WI38 (cell line): ENCODE data around the gene BANF1.

Source experiments
- H3K4me3 ChIP-seq: 2 replicates; pipeline ENCODE4 v1.5.1; 2011; ENCODE audit warnings: low read depth, mild to moderate bottlenecking, control low read depth, low read length
- CTCF ChIP-seq: IDR thresholded peaks from 2 replicates; pipeline ENCODE4 v1.5.1; 2012; ENCODE audit warnings: low read depth, mild to moderate bottlenecking, control low read depth, low read length

The BANF1 gene

GRCh38 chr11:66012371-66012945, 10.2 kb downstream of the BANF1 start:
- no peak overlapping the region for H3K4me3 ChIP-seq
- no peak for TF ChIP-seq CTCF

DNA sequence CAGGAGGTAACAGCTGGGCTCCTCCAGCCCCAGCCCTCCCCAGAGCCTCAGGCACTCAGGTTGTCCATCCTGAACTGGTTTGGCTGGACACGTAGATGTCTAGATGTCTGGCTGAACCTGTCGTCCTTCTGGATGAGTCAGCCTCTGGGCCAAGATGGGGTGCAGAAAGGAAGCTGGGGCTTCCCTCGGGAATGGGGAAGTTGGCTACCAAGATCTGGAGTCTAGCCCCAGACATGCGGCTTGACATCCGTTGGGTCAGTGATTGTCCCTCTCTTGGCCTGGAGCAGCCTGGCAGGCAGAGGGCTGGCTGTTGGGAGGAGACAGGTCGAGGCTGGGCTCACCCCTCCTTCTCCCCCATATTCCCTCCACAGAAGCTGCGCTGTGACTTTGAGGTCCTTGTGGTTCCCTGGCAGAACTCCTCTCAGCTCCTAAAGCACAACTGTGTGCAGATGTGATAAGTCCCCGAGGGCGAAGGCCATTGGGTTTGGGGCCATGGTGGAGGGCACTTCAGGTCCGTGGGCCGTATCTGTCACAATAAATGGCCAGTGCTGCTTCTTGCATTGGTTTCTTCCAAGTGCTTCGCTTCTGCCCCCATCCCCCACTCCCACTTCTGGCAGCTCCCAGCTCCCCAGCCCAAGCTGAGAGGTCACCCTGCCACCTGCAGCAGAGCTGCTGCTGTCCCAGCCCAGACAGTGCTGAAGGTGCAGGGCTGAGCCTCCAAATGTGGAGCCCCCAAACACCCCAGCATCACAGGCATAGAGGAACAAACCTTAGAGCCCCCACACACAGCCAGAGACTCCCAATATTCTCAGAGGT, 10.9 kb downstream of the BANF1 start:
- no peak for TF ChIP-seq CTCF
- no peak overlapping the region for H3K4me3 ChIP-seq

DNA sequence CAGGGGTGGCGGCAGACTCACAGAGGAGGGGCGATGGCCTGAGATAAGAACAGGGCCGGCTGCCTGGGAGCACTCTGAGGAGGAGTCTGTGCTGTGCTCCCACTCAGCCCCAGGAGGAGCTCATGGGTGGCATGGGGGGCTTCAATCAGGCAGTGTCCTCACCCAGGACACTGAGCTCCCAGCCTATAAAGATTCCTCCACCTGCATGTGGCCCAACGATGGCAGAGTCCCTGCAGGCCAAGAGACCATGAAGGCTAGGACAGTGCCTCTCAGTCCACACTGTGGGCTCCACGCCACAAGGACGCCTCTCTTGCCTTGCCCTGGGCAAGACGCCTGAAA, 11.4 kb downstream of the BANF1 start:
- no peak overlapping the region for H3K4me3 ChIP-seq

DNA sequence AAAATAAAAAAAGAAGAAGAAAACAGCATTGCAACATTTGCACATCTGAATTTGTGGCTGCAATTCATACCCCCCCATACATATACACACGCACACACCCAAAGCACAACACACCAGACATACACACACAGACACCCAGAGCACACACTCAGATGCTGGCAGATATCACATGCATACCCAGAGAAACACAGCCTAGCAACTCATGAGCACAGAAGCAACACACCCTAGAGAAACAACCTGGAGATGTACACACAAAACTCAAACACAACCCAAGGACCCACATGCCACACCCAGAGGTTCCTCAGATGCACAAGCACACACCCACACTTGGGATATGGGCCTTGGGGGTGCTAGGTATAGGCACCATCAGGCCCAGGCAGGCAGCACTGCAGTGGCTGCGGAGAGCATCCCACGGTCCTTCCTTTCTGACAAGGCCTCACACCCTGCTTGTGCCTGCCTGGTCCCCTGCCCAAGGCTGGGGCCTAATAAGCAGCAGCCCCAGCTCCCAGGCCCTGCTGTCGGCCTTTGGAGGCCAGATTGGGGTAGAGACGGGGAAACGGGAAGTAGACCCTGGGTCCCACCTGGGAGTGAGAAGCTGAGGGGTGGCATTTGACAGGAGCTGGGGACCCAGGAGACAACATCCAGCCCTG, 12.6 kb downstream of the BANF1 start:
- TF ChIP-seq CTCF = no peak
- no peak overlapping the region for H3K4me3 ChIP-seq

More for the DNA sequence above, 11.4 kb downstream of the BANF1 start:
- TF ChIP-seq CTCF = no peak

GRCh38 chr11:66015454-66015881, 13.2 kb downstream of the BANF1 start:
- H3K4me3 ChIP-seq = no peak overlapping the region
- TF ChIP-seq CTCF = no peak

DNA sequence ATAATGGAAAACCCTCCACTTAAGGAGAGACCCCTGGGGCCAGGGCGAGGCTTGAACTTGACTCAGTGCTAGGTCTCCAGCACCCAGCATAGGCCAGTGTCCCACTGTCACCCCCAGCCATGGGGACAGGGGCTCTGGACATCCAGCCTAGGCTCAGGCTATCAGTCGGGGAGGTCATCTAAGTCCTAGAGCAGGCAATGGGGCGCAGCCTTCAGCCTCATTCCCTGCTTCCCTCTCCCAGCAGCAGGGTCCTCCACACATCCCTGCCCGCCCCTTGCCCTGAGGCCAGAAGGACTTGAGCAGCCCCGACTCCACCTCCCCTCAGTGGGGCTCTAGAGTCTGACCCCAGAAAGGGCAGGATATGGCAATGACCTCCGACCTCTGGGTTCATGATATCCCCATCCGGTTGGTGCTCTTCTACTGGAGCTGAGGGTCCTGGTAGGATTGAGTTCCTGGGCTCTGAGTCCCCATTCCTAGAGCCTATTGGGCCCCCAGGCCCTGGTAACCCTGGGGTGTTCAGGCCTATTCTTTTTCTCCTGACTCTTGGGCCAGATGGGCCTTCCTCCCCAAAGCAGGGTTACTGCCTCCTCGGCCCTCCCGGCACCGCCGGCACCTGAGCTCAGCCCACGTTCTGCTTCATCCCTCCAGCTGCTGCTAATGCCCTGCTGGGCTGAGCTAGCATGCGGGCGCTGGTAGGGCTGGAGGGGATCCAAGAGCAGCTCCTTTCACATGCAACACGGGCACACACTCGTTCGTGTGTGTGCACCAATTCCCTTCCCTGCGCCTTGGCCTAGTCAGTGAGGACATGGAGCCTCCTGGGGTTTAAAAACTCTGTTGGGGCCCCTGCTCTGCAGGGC, 13.9 kb downstream of the BANF1 start:
- TF ChIP-seq CTCF = no peak
- H3K4me3 ChIP-seq = no peak overlapping the region
